DOHH2 (cell line): ENCODE results near the gene CNOT6.

ENCODE experiments used
- EZH2phosphoT487 ChIP-seq: fragments of 200-600 bp; sonication (generic); IDR thresholded peaks from 2 replicates; pipeline ENCODE4 v1.6.1; 2017; ENCODE audit warnings: borderline replicate concordance, mild to moderate bottlenecking, antibody characterized with exemption, low read length, moderate library complexity, mixed read lengths
- TF ChIP-seq, protein P1 (sequence below): fragments of 200-600 bp; sonication (generic); IDR thresholded peaks from one replicate; pipeline ENCODE4 v1.5.1; 2014; ENCODE audit warnings: antibody characterized with exemption, mild to moderate bottlenecking, low read depth, low read length; ENCODE audit not compliant: poor library complexity, severe bottlenecking

DNA sequence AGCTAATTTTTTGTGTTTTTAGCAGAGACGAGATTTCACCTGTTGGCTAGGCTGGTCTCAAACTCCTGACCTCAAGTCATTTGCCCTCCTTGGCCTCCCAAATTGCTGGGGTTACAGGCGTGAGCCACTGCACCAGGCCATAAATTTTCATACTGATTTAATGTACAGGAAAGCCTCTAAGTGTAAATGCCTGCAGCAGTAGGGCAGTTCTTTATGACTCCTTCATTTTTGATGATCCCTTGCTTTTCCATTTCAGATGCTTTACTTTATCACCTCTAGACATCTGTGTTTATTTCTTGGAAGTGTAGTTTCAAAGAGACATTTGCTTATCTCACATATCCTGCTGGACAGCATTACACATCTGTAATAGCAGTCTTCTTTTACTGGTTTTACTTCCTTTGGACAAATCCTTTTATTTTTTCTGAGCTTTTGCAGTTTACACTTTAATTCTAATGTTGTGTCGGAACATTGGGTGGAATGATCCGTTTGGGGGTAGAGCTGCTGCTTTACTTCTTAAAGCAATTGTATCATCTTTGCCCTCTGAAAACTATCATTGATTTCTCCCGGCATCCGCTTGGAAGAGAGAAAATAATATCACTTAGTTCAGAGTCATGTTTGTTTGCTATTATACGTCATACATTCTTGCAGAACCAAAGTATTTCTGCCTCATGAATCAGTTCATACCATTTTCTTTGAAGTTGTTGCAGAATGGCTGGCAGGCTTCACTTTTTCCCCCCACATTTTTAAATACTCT is 61.2 kb downstream of the CNOT6 start:
- TF ChIP-seq EZH2phosphoT487: no peak
- TF ChIP-seq, protein P1, sequence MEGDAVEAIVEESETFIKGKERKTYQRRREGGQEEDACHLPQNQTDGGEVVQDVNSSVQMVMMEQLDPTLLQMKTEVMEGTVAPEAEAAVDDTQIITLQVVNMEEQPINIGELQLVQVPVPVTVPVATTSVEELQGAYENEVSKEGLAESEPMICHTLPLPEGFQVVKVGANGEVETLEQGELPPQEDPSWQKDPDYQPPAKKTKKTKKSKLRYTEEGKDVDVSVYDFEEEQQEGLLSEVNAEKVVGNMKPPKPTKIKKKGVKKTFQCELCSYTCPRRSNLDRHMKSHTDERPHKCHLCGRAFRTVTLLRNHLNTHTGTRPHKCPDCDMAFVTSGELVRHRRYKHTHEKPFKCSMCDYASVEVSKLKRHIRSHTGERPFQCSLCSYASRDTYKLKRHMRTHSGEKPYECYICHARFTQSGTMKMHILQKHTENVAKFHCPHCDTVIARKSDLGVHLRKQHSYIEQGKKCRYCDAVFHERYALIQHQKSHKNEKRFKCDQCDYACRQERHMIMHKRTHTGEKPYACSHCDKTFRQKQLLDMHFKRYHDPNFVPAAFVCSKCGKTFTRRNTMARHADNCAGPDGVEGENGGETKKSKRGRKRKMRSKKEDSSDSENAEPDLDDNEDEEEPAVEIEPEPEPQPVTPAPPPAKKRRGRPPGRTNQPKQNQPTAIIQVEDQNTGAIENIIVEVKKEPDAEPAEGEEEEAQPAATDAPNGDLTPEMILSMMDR: no peak
